K562 (cell line): ENCODE data around the gene PSMD4.

Source experiments
- POLR2A ChIP-seq: fragments of 450-650 bp; conservative IDR thresholded peaks from 2 replicates; pipeline ENCODE4 v1.6.1; 2016
- TARDBP ChIP-seq: fragments of 450-650 bp; IDR thresholded peaks from 2 replicates; pipeline ENCODE4 v1.6.1; 2016
- TF ChIP-seq, protein P1 (sequence below), 2 experiments: fragments of 450-650 bp; formaldehyde crosslinking in 1 of 2; IDR thresholded peaks; 2 replicates each; pipeline versions ENCODE4 v1.4.0 to v1.6.1; 2014 to 2020; ENCODE audit warnings: mild to moderate bottlenecking in 2 of 2, borderline replicate concordance in 1 of 2, low read depth in 1 of 2

DNA sequence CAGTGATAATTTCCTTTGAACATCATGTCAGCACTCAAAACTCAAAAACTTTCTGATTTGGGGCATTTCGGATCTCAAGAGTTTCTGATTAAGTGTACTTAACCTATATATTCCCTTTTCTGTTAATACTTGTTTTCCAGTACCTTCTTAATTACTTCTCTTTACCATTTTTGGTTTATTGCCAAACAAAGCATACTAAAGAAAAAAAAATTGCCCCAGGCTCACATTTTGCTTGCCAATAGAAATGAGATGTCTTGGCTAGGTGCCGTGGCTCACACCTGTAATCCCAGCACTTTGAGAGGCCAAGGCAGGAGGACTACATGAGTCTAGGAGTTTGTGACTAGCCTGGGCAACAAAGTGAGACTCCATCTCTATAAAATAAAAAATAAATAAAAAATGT, 4.8 kb downstream of the PSMD4 start:
- TF ChIP-seq, protein P1, sequence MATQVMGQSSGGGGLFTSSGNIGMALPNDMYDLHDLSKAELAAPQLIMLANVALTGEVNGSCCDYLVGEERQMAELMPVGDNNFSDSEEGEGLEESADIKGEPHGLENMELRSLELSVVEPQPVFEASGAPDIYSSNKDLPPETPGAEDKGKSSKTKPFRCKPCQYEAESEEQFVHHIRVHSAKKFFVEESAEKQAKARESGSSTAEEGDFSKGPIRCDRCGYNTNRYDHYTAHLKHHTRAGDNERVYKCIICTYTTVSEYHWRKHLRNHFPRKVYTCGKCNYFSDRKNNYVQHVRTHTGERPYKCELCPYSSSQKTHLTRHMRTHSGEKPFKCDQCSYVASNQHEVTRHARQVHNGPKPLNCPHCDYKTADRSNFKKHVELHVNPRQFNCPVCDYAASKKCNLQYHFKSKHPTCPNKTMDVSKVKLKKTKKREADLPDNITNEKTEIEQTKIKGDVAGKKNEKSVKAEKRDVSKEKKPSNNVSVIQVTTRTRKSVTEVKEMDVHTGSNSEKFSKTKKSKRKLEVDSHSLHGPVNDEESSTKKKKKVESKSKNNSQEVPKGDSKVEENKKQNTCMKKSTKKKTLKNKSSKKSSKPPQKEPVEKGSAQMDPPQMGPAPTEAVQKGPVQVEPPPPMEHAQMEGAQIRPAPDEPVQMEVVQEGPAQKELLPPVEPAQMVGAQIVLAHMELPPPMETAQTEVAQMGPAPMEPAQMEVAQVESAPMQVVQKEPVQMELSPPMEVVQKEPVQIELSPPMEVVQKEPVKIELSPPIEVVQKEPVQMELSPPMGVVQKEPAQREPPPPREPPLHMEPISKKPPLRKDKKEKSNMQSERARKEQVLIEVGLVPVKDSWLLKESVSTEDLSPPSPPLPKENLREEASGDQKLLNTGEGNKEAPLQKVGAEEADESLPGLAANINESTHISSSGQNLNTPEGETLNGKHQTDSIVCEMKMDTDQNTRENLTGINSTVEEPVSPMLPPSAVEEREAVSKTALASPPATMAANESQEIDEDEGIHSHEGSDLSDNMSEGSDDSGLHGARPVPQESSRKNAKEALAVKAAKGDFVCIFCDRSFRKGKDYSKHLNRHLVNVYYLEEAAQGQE (IDR thresholded peaks at IDR 0.05; ENCODE audit: borderline replicate concordance): no peak
- TF ChIP-seq, protein P1 (CRISPR knock-in tag; IDR thresholded peaks at IDR 0.05; ENCODE audit: low read depth): no peak
- TF ChIP-seq TARDBP (no peak), POLR2A (no peak)
